GM19238 (cell line): ENCODE measurements around the gene GNAO1.

Experiments
- DNase-seq: peaks from one replicate; pipeline ENCODE4 v3.0.0; 2011; ENCODE audit warnings: low spot score; ENCODE audit not compliant: insufficient read length

GNAO1 gene

GRCh38 chr16:56238188-56238587 lies 46.9 kb downstream of the GNAO1 start:
- DNase-seq: no peak

GRCh38 chr16:56241596-56241995 lies 50.3 kb downstream of the GNAO1 start:
- no peak for DNase-seq

- DNase-seq: no peak
Measured at GRCh38 chr16:56242740-56243139, 51.5 kb downstream of the GNAO1 start.

GRCh38 chr16:56244612-56245011 lies 53.3 kb downstream of the GNAO1 start:
- no peak for DNase-seq

GRCh38 chr16:56245197-56245596 lies 53.9 kb downstream of the GNAO1 start:
- no peak for DNase-seq

- DNase-seq: no peak
Measured at GRCh38 chr16:56246051-56246817, 54.9 kb downstream of the GNAO1 start.

- DNase-seq: no peak
Measured at GRCh38 chr16:56247018-56247417, 55.7 kb downstream of the GNAO1 start.

GRCh38 chr16:56247808-56248207 lies 56.5 kb downstream of the GNAO1 start:
- no peak for DNase-seq

- no peak for DNase-seq
Measured at GRCh38 chr16:56252835-56253234, 61.5 kb downstream of the GNAO1 start.

GRCh38 chr16:56255904-56256303 lies 64.6 kb downstream of the GNAO1 start:
- DNase-seq: no peak

GRCh38 chr16:56257239-56257638 lies 66.0 kb downstream of the GNAO1 start:
- no peak for DNase-seq

GRCh38 chr16:56257666-56258342 lies 66.5 kb downstream of the GNAO1 start:
- DNase-seq: no peak

- no peak for DNase-seq
Measured at GRCh38 chr16:56258508-56259424, 67.5 kb downstream of the GNAO1 start.

GRCh38 chr16:56259425-56259779 lies 68.1 kb downstream of the GNAO1 start:
- DNase-seq: no peak

- DNase-seq: no peak
Measured at GRCh38 chr16:56260378-56261160, 69.3 kb downstream of the GNAO1 start.

GRCh38 chr16:56261656-56262055 lies 70.4 kb downstream of the GNAO1 start:
- DNase-seq: no peak

GRCh38 chr16:56262148-56262547 lies 70.9 kb downstream of the GNAO1 start:
- DNase-seq: no peak

- DNase-seq: no peak
Measured at GRCh38 chr16:56262551-56263245, 71.4 kb downstream of the GNAO1 start.

- no peak for DNase-seq
Measured at GRCh38 chr16:56263711-56264608, 72.7 kb downstream of the GNAO1 start.

GRCh38 chr16:56264609-56264972 lies 73.3 kb downstream of the GNAO1 start:
- no peak for DNase-seq
